SJCRH30 (cell line): ENCODE data around the gene TRIM66. TPM values are rescaled to one million over a fixed set of nuclear protein-coding genes. Genes with fewer than 3 reads are reported as not detected.

Source experiments
- DNase-seq, 2 experiments: peaks; one replicate each; pipeline ENCODE4 v3.0.0-alpha.2; 2015 to 2020
- H3K27ac ChIP-seq: fragments of 250-450 bp; sonication (Bioruptor Pico); 2 replicates; pipeline ENCODE4 v1.5.1; 2020; ENCODE audit warnings: mild to moderate bottlenecking, moderate library complexity
- H3K27me3 ChIP-seq: fragments of 250-450 bp; sonication (Bioruptor Pico); 2 replicates; pipeline ENCODE4 v1.5.1; 2020; ENCODE audit warnings: mild to moderate bottlenecking, moderate library complexity
- H3K36me3 ChIP-seq: fragments of 250-450 bp; sonication (Bioruptor Pico); 2 replicates; pipeline ENCODE4 v1.5.1; 2020; ENCODE audit warnings: mild to moderate bottlenecking, moderate library complexity
- H3K4me1 ChIP-seq: fragments of 250-450 bp; sonication (Bioruptor Pico); 2 replicates; pipeline ENCODE4 v1.5.1; 2020; ENCODE audit warnings: mild to moderate bottlenecking, moderate library complexity
- H3K4me3 ChIP-seq: fragments of 250-450 bp; sonication (Bioruptor Pico); 2 replicates; pipeline ENCODE4 v1.5.1; 2020; ENCODE audit warnings: mild to moderate bottlenecking, moderate library complexity
- H3K9me3 ChIP-seq: fragments of 250-450 bp; sonication (Bioruptor Pico); replicated peaks from 2 replicates; pipeline ENCODE4 v1.5.1; 2020; ENCODE audit warnings: mild to moderate bottlenecking, moderate library complexity
- total RNA-seq: library from RNA; depleted of rRNA; stranded (reverse); fragments of >200 nt; shearing (Covaris generic); gene quantifications from 2 replicates; pipeline ENCODE4 v1.2.3, GENCODE V29; 2014

The TRIM66 gene
- total RNA-seq, 1 experiment from 2014 or later = 2.0 TPM

DNA sequence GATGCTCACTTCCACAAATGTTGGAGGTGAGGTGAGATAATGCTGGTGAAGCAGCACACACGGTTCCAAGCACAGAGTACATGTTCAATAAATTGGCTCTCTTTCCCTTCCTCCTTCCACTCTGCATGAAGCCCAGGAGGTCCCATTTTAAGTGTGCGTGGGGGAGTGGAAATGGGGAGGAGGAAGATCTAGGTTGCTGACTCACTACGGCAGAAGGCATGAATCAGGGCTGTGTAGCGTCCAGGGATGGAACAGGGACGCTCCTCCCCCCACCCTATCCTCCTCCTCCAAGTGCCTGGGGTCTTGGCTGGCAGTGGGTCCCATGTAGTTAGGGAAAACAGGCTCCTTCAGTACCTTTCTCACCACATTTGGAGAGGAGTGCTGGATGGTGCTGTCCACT is 44.2 kb downstream of the TRIM66 start:
- no peaks in the 10 kb centered on the region for H3K27me3 ChIP-seq
- no peaks in the 10 kb centered on the region for H3K36me3 ChIP-seq
- H3K27ac ChIP-seq = no peak overlapping the region
- H3K4me1 ChIP-seq = no peaks in the 10 kb centered on the region
- H3K4me3 ChIP-seq = no peak overlapping the region
- H3K9me3 ChIP-seq = no peaks in the 10 kb centered on the region
- DNase-seq = no peak

DNA sequence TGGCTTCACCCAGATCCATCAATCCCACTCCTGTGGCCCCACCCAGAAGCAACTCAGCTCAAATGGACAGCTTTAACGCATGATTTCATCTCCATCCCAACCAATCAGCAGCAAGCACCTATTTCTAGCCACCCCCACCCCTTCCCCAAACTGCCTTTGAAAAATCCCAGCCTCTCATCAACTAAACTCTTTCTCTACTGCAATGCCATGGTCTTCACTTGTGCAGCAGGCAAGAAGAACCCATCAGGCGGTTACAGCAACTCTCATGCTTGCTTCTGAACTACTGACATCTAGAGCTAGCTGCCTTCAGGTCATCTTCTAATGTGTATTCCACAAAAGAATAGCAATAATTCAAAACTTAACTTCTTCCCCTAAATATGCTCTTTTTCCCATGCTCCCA is 46.3 kb downstream of the TRIM66 start:
- H3K36me3 ChIP-seq = no peaks in the 10 kb centered on the region

DNA sequence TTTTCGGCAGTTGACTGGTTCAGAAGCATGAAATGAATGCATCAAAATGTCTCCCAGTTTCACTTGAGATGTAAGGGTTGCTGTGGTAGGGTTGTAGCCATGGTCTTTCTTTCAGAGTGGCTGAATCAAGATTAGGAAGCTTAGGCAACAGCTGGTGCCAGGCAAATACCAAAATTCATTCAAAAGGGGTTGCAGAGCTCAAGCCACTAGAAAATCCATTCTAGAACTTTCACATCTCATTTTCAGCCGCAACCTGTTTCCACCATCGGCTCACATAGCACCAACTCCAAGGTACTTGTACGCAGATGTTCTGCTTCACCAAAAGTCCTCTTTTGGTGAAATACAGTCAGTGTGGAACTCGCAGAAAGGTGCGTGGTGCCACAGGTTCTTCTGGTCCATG is 48.0 kb downstream of the TRIM66 start:
- H3K27ac ChIP-seq = no peak overlapping the region
- no peak for DNase-seq
- peaks cover 10% of the 10 kb centered on the region for H3K4me1 ChIP-seq
- no peaks in the 10 kb centered on the region for H3K27me3 ChIP-seq
- no peaks in the 10 kb centered on the region for H3K9me3 ChIP-seq
- no peaks in the 10 kb centered on the region for H3K36me3 ChIP-seq
- H3K4me3 ChIP-seq = no peak overlapping the region

More for the DNA sequence above, 46.3 kb downstream of the TRIM66 start:
- Histone ChIP-seq H3K27me3 (no peaks in the 10 kb centered on the region), H3K9me3 (no peaks in the 10 kb centered on the region), H3K4me3 (no peak overlapping the region), H3K27ac (no peak overlapping the region), H3K4me1 (peaks cover 10% of the 10 kb centered on the region)
- DNase-seq = no peak

DNA sequence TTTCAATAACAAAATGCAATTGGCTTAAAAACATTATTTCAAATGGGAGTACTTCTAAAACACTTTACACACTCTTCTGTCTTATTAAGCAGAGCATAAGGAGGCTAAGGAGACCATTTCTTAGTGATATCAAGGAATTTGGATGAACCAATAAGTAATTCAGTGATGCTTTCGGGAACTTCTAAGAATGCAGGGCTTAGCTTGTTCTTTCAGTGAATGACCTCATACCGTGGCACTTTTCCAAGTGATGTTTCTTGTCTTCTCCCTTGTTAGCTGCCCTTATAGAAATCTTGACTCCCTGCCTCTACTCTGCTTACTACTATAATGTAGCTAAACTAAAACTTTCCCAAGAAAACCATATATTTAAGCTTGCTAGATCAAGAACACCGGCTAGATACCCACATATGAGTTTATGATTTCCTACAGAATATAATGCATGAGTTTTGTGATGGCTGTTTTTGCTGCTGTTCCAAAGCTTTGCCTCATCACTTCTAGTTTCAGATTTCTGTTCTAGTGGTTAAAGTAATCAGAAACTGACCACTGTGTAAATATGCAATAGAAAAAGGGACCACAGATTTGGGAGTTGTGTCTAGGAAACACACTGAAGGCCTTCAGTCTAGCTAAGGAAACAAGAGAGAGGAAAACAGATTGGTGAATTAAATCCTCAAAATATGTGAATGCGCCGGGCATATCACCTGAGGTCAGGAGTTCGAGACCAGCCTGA is 50.9 kb downstream of the TRIM66 start:
- H3K4me3 ChIP-seq = no peak overlapping the region
- no peak overlapping the region for H3K27ac ChIP-seq
- H3K36me3 ChIP-seq = no peaks in the 10 kb centered on the region
- H3K9me3 ChIP-seq = no peaks in the 10 kb centered on the region
- no peaks in the 10 kb centered on the region for H3K27me3 ChIP-seq
- peaks cover 10% of the 10 kb centered on the region for H3K4me1 ChIP-seq
- DNase-seq = peak; percentile 56 to 71

DNA sequence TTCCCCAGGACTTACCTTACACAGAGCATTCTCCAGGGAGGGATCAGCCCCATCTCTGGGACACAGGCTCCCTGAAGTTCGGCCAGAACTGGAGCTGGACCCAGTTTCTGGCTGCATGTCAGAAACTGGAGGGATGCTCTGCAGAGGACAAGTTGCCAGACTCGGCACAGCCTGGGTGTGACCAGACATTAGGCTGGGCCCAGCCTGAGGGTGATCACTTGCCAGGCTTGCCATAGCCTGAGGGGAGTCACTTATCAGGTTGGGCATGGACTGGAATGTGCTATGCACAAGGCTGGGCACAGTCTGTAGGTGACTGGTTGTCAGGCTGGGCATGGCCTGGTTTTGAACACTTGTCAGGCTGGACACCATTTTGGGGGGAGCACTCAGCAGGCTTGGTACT is 57.8 kb downstream of the TRIM66 start:
- no peak overlapping the region for H3K27ac ChIP-seq
- no peak overlapping the region for H3K4me3 ChIP-seq
- H3K4me1 ChIP-seq = no peaks in the 10 kb centered on the region
- DNase-seq = no peak
- H3K36me3 ChIP-seq = no peaks in the 10 kb centered on the region
- no peaks in the 10 kb centered on the region for H3K9me3 ChIP-seq
- H3K27me3 ChIP-seq = no peaks in the 10 kb centered on the region

DNA sequence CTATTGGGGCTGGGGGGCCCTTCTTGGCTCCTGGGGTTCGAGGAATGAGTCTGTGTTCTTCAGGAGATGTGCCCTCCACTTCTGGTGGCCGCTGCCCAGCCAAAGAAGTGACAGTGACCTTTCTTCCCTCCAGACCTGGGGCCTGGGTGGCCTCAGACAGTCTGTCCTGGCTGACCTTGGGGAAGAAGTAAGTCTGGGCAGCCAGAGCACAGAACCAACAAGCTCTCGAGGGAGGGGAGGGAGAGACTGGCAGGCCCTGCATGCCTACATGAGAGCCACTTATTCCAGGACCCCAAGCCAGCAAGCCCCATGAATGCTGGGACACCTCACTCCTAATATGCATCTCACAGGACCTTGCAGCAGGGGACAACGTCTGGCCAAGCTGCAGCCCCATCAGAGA is 61.3 kb downstream of the TRIM66 start:
- Histone ChIP-seq H3K4me3 (no peak overlapping the region), H3K36me3 (no peaks in the 10 kb centered on the region), H3K27ac (no peak overlapping the region), H3K27me3 (no peaks in the 10 kb centered on the region), H3K9me3 (no peaks in the 10 kb centered on the region), H3K4me1 (no peaks in the 10 kb centered on the region)
- DNase-seq = no peak

DNA sequence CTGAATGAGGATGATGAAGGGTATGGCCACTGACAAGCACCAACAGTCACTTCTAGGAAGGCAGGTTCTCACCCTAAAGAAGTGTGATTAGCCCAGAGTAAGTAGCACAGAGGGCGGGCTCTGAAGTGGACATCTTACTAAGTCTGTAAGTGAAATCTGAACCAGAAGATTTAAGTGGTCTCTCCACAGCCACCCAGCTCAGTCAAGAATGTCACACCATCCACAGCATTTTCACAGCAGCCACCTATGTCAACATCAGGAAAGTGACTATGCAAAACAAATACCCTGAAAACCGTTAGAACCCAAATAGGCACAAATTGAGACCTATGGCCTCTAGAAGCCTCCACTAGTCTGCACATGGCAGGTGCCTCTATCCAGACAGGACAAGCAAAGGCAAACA is 65.4 kb downstream of the TRIM66 start:
- Histone ChIP-seq H3K4me3 (no peak overlapping the region), H3K27me3 (no peaks in the 10 kb centered on the region), H3K9me3 (no peaks in the 10 kb centered on the region), H3K27ac (no peak overlapping the region), H3K4me1 (no peaks in the 10 kb centered on the region), H3K36me3 (no peaks in the 10 kb centered on the region)
- DNase-seq = no peak

DNA sequence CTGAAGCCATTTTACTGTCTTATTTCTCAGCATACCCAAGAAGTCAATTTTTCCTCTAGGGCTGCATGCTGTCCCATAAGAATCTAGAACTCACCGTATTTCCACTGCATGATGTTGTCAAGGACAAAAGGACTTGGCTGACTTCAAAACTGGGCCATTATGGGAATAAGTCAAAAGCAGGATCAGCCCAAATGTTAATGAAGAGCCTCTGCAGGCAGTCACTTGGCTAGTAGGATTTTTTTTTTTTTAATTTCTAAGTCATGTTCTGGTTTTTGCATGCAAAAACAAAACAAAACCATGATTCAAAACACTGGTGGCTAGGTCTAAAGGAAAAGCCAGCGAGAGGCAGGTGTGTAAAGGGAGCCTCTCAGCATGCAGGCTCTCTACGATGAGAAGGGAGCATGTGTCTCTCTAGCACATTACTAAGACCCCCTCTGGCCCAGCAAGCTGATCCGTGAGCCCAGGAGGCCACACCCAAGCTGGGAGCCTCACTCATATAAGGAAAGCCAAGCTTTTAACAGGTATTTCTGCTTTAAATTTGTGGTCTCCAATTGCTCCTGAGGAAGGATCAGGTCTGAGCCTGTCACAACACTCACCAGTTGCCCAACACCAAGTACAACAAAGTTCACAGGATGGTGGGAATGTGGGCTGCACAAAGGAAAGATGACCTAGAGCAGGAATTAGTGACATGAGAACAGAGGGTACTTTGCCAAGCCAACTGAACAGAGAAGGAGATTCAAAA is 67.0 kb downstream of the TRIM66 start:
- H3K4me3 ChIP-seq = no peak overlapping the region

DNA sequence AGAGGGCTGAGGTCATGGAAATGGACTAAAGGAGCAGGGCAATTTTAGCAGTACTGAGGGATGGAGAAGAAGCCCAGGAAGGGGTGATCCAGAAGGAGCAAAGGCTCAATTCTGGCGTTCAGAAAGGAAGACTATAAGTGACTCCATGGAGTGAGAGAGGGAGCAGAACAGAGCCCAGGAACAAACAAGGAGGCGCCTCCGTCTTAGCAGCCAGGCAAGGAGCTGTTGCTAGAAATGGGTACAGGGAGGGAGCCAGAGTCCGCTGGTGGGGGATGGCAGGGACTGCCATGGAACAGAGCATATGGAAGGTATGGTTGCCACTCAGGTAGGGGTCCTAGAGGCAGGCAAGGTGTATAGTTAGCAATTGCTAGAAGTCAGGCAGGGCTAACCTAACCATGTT is 68.0 kb downstream of the TRIM66 start:
- no peaks in the 10 kb centered on the region for H3K27me3 ChIP-seq
- no peaks in the 10 kb centered on the region for H3K4me1 ChIP-seq
- H3K36me3 ChIP-seq = no peaks in the 10 kb centered on the region
- H3K9me3 ChIP-seq = no peaks in the 10 kb centered on the region
- no peak overlapping the region for H3K4me3 ChIP-seq
- no peak overlapping the region for H3K27ac ChIP-seq
- DNase-seq = no peak

More for the DNA sequence above, 67.0 kb downstream of the TRIM66 start:
- Histone ChIP-seq H3K36me3 (no peaks in the 10 kb centered on the region), H3K27me3 (no peaks in the 10 kb centered on the region), H3K4me1 (no peaks in the 10 kb centered on the region), H3K27ac (no peak overlapping the region), H3K9me3 (no peaks in the 10 kb centered on the region)
- DNase-seq = no peak

DNA sequence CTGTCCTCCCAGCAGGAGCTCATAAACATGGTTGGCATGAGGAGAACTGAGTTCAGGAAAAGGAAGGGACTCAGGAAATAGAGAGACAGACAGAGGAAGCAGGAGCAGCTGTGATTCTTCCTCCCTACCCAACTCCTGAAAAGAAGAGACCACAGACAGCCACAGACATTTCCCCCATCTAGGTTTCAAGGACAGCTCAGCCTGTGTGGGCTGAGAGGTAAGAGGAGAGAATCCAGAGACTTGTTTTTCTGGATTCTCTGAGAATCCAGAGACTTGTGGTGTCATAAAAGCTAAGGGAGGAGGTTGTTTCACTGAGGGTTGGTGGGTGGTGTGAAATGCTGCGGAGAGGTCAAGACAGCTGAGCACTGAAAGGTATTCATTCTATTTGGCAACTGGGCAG is 69.4 kb downstream of the TRIM66 start:
- Histone ChIP-seq H3K27me3 (no peaks in the 10 kb centered on the region), H3K9me3 (no peaks in the 10 kb centered on the region), H3K4me1 (no peaks in the 10 kb centered on the region), H3K4me3 (no peak overlapping the region), H3K27ac (no peak overlapping the region), H3K36me3 (no peaks in the 10 kb centered on the region)
- peak in 1 of 2 experiments; percentile 19 for DNase-seq

DNA sequence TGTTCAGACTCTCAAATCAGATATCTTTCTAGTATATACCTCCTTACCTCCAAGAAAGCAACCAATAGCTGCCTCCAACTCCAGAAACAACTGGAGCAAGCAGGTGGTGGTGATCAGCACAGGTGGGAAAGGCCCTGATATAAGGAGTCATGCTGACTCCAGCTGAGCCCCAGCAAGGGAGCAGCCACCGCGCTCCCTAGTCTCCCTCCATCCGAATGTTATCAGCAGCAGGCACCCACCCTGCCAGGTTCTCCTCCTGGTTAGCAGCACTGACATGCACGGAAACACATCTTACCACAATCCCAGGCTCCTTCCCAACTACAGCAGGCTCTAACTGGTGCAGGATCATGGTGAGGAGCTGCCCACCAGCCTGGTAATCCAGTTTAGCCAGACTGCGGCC is 69.9 kb downstream of the TRIM66 start:
- H3K9me3 ChIP-seq = no peaks in the 10 kb centered on the region
- H3K4me1 ChIP-seq = no peaks in the 10 kb centered on the region
- H3K4me3 ChIP-seq = no peak overlapping the region
- DNase-seq = no peak
- H3K36me3 ChIP-seq = no peaks in the 10 kb centered on the region
- peaks cover 3% of the 10 kb centered on the region; the same call in 1 of the 2 replicates for H3K27me3 ChIP-seq
- H3K27ac ChIP-seq = no peak overlapping the region

DNA sequence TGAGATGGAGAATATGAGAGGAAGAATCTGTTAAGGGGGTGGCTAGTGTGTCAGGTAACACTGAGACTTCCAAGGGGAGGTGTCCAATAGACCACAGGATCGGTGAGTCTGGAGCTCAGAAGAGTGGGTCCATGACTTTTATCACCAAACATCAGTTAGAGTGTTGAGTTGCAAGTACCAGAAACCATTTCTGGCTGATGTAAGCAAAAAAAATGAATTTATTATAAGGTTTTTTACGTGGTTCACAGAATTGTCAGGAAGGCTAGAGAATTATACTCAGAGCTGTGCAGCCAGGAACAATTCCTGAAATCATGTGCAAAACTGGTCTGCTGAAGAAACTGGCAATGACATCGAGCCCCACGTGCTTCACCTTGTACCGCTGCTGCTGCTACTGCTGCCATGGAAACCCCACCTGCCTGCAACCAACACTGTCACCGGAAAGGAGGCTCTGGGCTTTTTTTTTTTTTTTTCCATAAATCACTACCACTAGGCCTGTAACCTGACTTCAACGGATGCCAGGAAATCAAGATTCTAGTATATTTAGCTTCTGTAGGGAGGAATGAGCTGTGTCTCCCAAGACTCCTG is 71.8 kb downstream of the TRIM66 start:
- DNase-seq = no peak
- Histone ChIP-seq H3K4me1 (no peaks in the 10 kb centered on the region), H3K4me3 (no peak overlapping the region)

DNA sequence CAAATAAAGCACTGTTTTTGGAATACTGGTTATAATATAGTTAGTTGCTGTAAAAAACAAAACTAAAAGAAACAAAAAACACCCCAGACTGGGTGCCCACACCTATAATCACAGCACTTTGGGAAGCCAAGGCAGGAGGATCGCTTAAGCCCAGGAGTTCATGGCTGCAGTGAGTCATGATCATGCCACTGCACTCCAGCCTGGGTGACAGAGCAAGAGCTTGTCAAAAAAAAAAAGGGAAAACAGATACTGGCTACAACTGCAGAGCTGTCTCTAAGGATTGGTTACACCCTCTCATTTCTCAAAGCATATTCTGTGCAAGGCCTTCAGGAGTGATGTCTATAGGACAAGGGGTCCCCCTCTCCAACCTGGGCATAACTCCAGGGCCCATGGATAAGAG is 73.8 kb downstream of the TRIM66 start:
- DNase-seq = no peak
- Histone ChIP-seq H3K36me3 (no peaks in the 10 kb centered on the region), H3K4me1 (no peaks in the 10 kb centered on the region), H3K9me3 (no peaks in the 10 kb centered on the region), H3K4me3 (no peak overlapping the region), H3K27me3 (peaks cover 3% of the 10 kb centered on the region; the same call in 1 of the 2 replicates), H3K27ac (no peak overlapping the region)

More for the DNA sequence above, 71.8 kb downstream of the TRIM66 start:
- no peaks in the 10 kb centered on the region for H3K9me3 ChIP-seq
- no peak overlapping the region for H3K27ac ChIP-seq
- peaks cover 3% of the 10 kb centered on the region; the same call in 1 of the 2 replicates for H3K27me3 ChIP-seq
- no peaks in the 10 kb centered on the region for H3K36me3 ChIP-seq

DNA sequence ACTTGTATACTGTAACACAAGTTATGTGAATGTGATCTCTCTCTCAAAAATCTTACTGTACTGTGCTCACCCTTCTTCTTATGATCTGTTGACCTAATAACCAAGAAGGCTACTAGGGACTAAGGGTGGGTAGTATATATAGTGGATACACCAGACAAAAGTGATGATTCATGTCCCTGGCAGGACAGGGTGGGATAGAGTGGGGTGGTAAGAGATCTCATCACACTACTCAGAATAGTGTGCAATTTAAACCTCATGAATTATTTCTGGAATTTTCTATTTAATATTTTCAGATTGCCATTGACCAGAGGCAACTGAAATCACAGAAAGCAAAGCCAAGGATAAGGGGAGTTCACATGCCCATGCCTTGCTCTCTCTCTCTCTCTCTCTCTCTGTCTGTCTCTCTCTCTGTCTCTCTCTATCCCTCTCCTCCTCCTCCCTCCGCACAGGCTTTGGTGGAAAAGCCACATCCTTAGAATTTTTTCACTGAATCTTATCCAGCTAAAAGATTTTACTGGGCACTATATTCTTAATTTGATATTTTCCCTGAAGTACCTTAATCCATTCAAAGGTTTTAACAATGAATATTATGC is 76.4 kb downstream of the TRIM66 start:
- Histone ChIP-seq H3K4me1 (no peaks in the 10 kb centered on the region), H3K27me3 (peaks cover 3% of the 10 kb centered on the region; the same call in 1 of the 2 replicates), H3K27ac (no peak overlapping the region), H3K36me3 (no peaks in the 10 kb centered on the region), H3K9me3 (no peaks in the 10 kb centered on the region), H3K4me3 (no peak overlapping the region)
- DNase-seq = no peak
